PC-3 (cell line): ENCODE measurements around the gene MYOC. TPM values are rescaled to one million over a fixed set of nuclear protein-coding genes. Genes with fewer than 3 reads are reported as not detected.
A peak's percentile ranks its signal among the peaks of the same experiment; 100 is the strongest.

Experiments used
- ATAC-seq: fragments of 200-7000 bp; cut with Tn5 transposase; 2 replicates; pipeline ENCODE4 v1.9.1; 2020; ENCODE audit warnings: mild to moderate bottlenecking, moderate library complexity
- BruUV-seq: library from RNA; stranded (reverse); fragments of 400-500 nt; replicated peaks from 2 replicates; lab custom pipeline; 2021; lab: Mats Ljungman, UMichigan
- CTCF ChIA-PET: fragments of 300-600 bp; sonication (Branson Sonifier 250); formaldehyde crosslinking; loops from one replicate; lab custom pipeline; 2022; ENCODE audit warnings: antibody characterized with exemption; lab: Charles Lee
- POLR2A ChIA-PET: fragments of 300-600 bp; sonication (Branson Sonifier 250); formaldehyde crosslinking; loops from one replicate; lab custom pipeline; 2022; ENCODE audit warnings: antibody characterized with exemption; ENCODE audit not compliant: unreplicated experiment; lab: Charles Lee
- DNase-seq: peaks from one replicate; pipeline ENCODE4 v3.0.0-alpha.2; 2015
- H2AFZ ChIP-seq: fragments of 300-600 bp; sonication (generic); 2 replicates; pipeline ENCODE4 v1.6.0; 2016; ENCODE audit warnings: antibody characterized with exemption, low read length
- H3F3A ChIP-seq: fragments of 300-600 bp; sonication (generic); one replicate; pipeline ENCODE4 v1.6.0; 2017; ENCODE audit warnings: antibody characterized with exemption, low read length, control low read depth, mild to moderate bottlenecking; ENCODE audit not compliant: unreplicated experiment
- H3K27ac ChIP-seq: fragments of 300-600 bp; sonication (generic); 2 replicates; pipeline ENCODE4 v1.5.1; 2016; ENCODE audit warnings: mild to moderate bottlenecking, low read length
- H3K27me3 ChIP-seq: fragments of 300-600 bp; sonication (generic); 2 replicates; pipeline ENCODE4 v1.6.1; 2016; ENCODE audit warnings: low read length, mixed read lengths
- H3K36me3 ChIP-seq: fragments of 300-600 bp; sonication (generic); 2 replicates; pipeline ENCODE4 v1.6.1; 2016; ENCODE audit warnings: low read depth, mixed run types, low read length, mixed read lengths
- H3K4me1 ChIP-seq: fragments of 300-600 bp; sonication (generic); 2 replicates; pipeline ENCODE4 v1.5.1; 2016; ENCODE audit warnings: low read length; ENCODE audit not compliant: insufficient read depth
- H3K4me2 ChIP-seq: fragments of 300-600 bp; sonication (generic); 2 replicates; pipeline ENCODE4 v1.6.0; 2016; ENCODE audit warnings: low read length
- H3K4me3 ChIP-seq: fragments of 300-600 bp; sonication (generic); 2 replicates; pipeline ENCODE4 v1.5.1; 2016; ENCODE audit warnings: mild to moderate bottlenecking, low read length, mixed read lengths
- H3K79me2 ChIP-seq: fragments of 300-600 bp; sonication (generic); 2 replicates; pipeline ENCODE4 v1.6.1; 2017; ENCODE audit warnings: low read length, mixed read lengths
- H3K9ac ChIP-seq: fragments of 300-600 bp; sonication (generic); 2 replicates; pipeline ENCODE4 v1.6.0; 2016; ENCODE audit warnings: mild to moderate bottlenecking, low read length
- H3K9me2 ChIP-seq: fragments of 300-600 bp; sonication (generic); replicated peaks from 2 replicates; pipeline ENCODE4 v1.6.1; 2016; ENCODE audit warnings: mixed run types, low read length, mixed read lengths
- H3K9me3 ChIP-seq: fragments of 300-600 bp; sonication (generic); 2 replicates; pipeline ENCODE4 v1.6.1; 2016; ENCODE audit warnings: low read length, mixed read lengths
- H4K20me1 ChIP-seq: fragments of 300-600 bp; sonication (generic); 2 replicates; pipeline ENCODE4 v1.6.1; 2016; ENCODE audit warnings: low read length, mixed read lengths
- EZH2 ChIP-seq: fragments of 300-600 bp; sonication (generic); IDR thresholded peaks from one replicate; pipeline ENCODE4 v1.6.1; 2017; ENCODE audit warnings: antibody characterized with exemption, mild to moderate bottlenecking, low read length; ENCODE audit not compliant: unreplicated experiment
- EZH2phosphoT487 ChIP-seq: fragments of 300-600 bp; sonication (generic); IDR thresholded peaks from 2 replicates; pipeline ENCODE4 v1.6.1; 2018; ENCODE audit warnings: mild to moderate bottlenecking, antibody characterized with exemption, low read length, borderline replicate concordance
- intact Hi-C: fragments of 100-400 bp; cut with micrococcal nuclease; formaldehyde crosslinking; loops from 2 replicates; pipeline ENCODE4 v1.9.0; 2023
- total RNA-seq: library from RNA; depleted of rRNA; stranded (reverse); fragments of >200 nt; gene quantifications from 2 replicates; pipeline ENCODE4 v1.2.3, GENCODE V29; 2014
- TF ChIP-seq, protein P1 (sequence below): fragments of 300-600 bp; sonication (generic); conservative IDR thresholded peaks from 2 replicates; pipeline ENCODE4 v1.5.1; 2017; ENCODE audit warnings: antibody characterized with exemption, low read depth, mild to moderate bottlenecking, low read length

MYOC gene
- total RNA-seq, 1 experiment from 2014 or later, result not detected

DNA sequence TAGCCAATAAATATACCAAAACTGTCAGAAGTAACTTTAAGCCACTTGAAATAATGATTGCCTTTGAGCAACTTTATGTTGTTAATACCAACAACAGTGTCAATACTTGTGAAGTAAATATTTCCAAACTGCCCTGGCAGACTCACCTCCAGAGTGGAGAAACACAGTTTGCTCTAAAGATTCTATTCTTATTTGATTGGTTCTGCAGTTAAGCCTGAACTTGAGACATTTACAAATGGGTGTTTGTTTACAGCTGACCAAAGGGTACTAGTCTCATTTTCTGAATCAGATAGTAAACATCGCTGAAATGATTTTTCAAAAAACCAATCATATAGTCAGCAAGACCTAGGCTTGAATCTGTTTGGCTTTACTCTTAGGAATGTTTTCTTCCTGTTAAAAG lies 1.3 kb upstream of the MYOC start:
- DNase-seq (peak; percentile 62), ATAC-seq (peak; percentile 62)
- Histone ChIP-seq H3K4me1 (peaks cover 8% of the 10 kb centered on the region), H3K79me2 (no peaks in the 10 kb centered on the region), H3K9me2 (no peaks in the 10 kb centered on the region), H3K27ac (no peak overlapping the region), H2AFZ (peak overlapping the region; percentile 20), H3K36me3 (no peaks in the 10 kb centered on the region), H3F3A (no peaks in the 10 kb centered on the region), H3K9me3 (no peaks in the 10 kb centered on the region), H3K27me3 (peaks cover 41% of the 10 kb centered on the region), H3K9ac (no peak overlapping the region), H4K20me1 (no peaks in the 10 kb centered on the region), H3K4me3 (no peak overlapping the region), H3K4me2 (peak overlapping the region; percentile 19)
- POLR2A ChIA-PET, result interaction anchor here (0.6 kb wide), 1 partner anchor 10 kb away, joined by 3 read pairs; no protein-coding TSS in a partner anchor
- TF ChIP-seq EZH2phosphoT487, result peak; percentile 16; the same call in 1 of the 2 replicates
- TF ChIP-seq EZH2, result no peak
- intact Hi-C loops, result no loop called here
- no TSS peak for BruUV-seq
- CTCF ChIA-PET, result interaction anchor here (1.1 kb wide), 1 partner anchor 62 kb away, joined by 3 read pairs; no protein-coding TSS in a partner anchor

DNA sequence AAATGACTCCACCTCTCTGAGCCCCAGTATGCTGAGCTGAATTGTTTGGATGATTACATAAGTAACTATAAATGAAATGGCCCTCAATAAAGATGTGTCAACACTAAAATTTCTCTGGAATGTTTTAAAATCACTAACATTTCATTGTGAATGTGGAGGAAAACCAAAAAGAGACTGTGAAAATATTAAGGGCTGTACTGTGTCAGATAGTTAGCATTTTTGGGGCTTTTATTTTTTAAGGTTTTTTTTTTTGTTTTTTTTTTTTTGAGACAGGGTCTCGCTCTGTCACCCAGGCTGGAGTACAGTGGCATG lies 6.3 kb downstream of the MYOC start:
- Histone ChIP-seq H3K9me2 (no peaks in the 10 kb centered on the region), H3K36me3 (no peaks in the 10 kb centered on the region), H3K4me1 (no peaks in the 10 kb centered on the region), H3K9me3 (no peaks in the 10 kb centered on the region), H3K9ac (no peak overlapping the region), H3K4me2 (no peak overlapping the region), H2AFZ (no peak overlapping the region), H3F3A (no peaks in the 10 kb centered on the region), H3K4me3 (no peak overlapping the region), H4K20me1 (no peaks in the 10 kb centered on the region), H3K27ac (no peak overlapping the region), H3K27me3 (peaks cover 20% of the 10 kb centered on the region), H3K79me2 (no peaks in the 10 kb centered on the region)
- DNase-seq (no peak), ATAC-seq (no peak)
- CTCF ChIA-PET, result interaction anchor here (0.6 to 1.5 kb wide), 3 partner anchors 67 to 565 kb away, joined by 3 to 11 read pairs (median 7); no protein-coding TSS in a partner anchor
- intact Hi-C loops, result loop anchor here (10.0 kb wide), 1 partner anchor 749 kb away; no protein-coding TSS in a partner anchor
- TF ChIP-seq EZH2phosphoT487, result no peak
- TF ChIP-seq, protein P1, sequence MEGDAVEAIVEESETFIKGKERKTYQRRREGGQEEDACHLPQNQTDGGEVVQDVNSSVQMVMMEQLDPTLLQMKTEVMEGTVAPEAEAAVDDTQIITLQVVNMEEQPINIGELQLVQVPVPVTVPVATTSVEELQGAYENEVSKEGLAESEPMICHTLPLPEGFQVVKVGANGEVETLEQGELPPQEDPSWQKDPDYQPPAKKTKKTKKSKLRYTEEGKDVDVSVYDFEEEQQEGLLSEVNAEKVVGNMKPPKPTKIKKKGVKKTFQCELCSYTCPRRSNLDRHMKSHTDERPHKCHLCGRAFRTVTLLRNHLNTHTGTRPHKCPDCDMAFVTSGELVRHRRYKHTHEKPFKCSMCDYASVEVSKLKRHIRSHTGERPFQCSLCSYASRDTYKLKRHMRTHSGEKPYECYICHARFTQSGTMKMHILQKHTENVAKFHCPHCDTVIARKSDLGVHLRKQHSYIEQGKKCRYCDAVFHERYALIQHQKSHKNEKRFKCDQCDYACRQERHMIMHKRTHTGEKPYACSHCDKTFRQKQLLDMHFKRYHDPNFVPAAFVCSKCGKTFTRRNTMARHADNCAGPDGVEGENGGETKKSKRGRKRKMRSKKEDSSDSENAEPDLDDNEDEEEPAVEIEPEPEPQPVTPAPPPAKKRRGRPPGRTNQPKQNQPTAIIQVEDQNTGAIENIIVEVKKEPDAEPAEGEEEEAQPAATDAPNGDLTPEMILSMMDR, result no peak
- TF ChIP-seq EZH2, result no peak
- POLR2A ChIA-PET, result interaction anchor here (0.5 to 0.6 kb wide), 2 partner anchors 46 to 98 kb away, joined by 3 to 8 read pairs; no protein-coding TSS in a partner anchor
- no TSS peak for BruUV-seq

DNA sequence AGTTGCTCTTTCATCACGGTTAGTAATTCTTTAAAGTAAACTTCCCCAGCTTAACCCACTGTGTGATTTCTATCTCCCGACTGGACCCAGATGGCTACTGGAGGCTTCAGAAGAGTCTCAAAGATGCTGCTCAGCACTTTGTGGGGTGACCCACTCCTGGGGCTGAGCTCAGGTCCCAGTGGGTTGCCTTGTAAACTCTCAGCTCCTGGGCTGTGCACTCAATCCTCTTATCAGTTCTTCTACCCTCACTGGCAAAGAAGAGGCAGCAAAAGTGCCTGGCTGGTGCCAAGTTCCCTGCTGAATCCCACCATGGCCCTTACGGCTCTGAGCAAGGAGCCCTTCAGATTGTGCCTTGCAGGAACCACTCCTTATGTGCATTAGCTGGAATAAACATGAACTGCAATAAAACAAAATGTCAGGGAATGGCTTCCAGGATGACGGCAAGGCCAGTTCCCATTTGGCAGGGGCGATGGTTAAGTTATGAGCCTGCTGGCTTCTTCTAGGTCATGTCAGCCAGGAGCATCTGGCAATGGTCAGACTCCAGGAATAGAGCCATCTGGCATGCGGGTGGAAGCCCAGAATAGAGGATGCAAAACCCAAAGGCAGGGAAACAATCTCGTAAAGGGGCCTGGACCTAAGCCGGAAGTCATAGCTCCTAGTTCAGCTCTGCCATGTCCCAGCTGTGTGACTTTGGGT lies 6.8 kb downstream of the MYOC start:
- no peak overlapping the region for H3K9ac ChIP-seq
- no peaks in the 10 kb centered on the region for H3K9me3 ChIP-seq
- H3K27me3 ChIP-seq, result peaks cover 16% of the 10 kb centered on the region
- ChIA-PET CTCF (interaction anchor here (0.6 to 2.1 kb wide), 14 partner anchors 9 to 754 kb away, joined by 3 to 75 read pairs (median 4); partner anchors contain the start of gene METTL13), POLR2A (no interaction called here)
- H3K4me1 ChIP-seq, result no peaks in the 10 kb centered on the region
- BruUV-seq, result no TSS peak
- no peaks in the 10 kb centered on the region for H3K79me2 ChIP-seq
- no peak for TF ChIP-seq EZH2
- no peak for TF ChIP-seq EZH2phosphoT487
- TF ChIP-seq, protein P1, result no peak
- no peaks in the 10 kb centered on the region for H4K20me1 ChIP-seq
- no peak overlapping the region for H3K4me2 ChIP-seq
- H3K4me3 ChIP-seq, result no peak overlapping the region
- DNase-seq, result no peak
- no peaks in the 10 kb centered on the region for H3F3A ChIP-seq
- ATAC-seq, result peak; percentile 1; the same call in 1 of the 2 replicates
- no peaks in the 10 kb centered on the region for H3K9me2 ChIP-seq
- H3K36me3 ChIP-seq, result no peaks in the 10 kb centered on the region
- intact Hi-C loops, result loop anchor here (1.0 to 10.0 kb wide), 7 partner anchors 61 to 749 kb away; partner anchors contain the start of gene METTL13
- H3K27ac ChIP-seq, result no peak overlapping the region
- peak overlapping the region; percentile 72 for H2AFZ ChIP-seq
